WTC11 (cell line): Measurements from ENCODE around the gene MEGF8. TPM values are rescaled to one million over a fixed set of nuclear protein-coding genes. Genes with fewer than 3 reads are reported as not detected.

Experiments
- ATAC-seq: fragments of 200-7000 bp; cut with Tn5 transposase; 2 replicates; pipeline ENCODE4 v1.10.0; 2021; ENCODE audit warnings: mild to moderate bottlenecking, moderate library complexity
- CTCF ChIA-PET: fragments of 300-600 bp; sonication (Branson Sonifier 250); formaldehyde crosslinking; loops from one replicate; lab custom pipeline; 2021; ENCODE audit warnings: antibody characterized with exemption; lab: Charles Lee
- POLR2A ChIA-PET: fragments of 350-600 bp; sonication (Branson Sonifier 250); formaldehyde crosslinking; loops from one replicate; lab custom pipeline; 2021; ENCODE audit warnings: antibody characterized with exemption; lab: Charles Lee
- DNase-seq: peaks from one replicate; pipeline ENCODE4 v3.0.0; 2021; ENCODE audit warnings: low spot score
- H3K27ac Mint-ChIP-seq: 2 replicates; pipeline ENCODE4 v1.8.0; 2021; ENCODE audit warnings: mixed read lengths
- H3K27me3 Mint-ChIP-seq: 2 replicates; pipeline ENCODE4 v1.8.0; 2021; ENCODE audit warnings: low read depth, mild to moderate bottlenecking, moderate library complexity, mixed read lengths
- H3K36me3 Mint-ChIP-seq: 2 replicates; pipeline ENCODE4 v1.8.0; 2021; ENCODE audit warnings: mixed read lengths
- H3K4me1 Mint-ChIP-seq: 2 replicates; pipeline ENCODE4 v1.8.0; 2022; ENCODE audit warnings: mixed read lengths
- H3K4me3 Mint-ChIP-seq: 2 replicates; pipeline ENCODE4 v1.8.0; 2021; ENCODE audit warnings: mild to moderate bottlenecking, moderate library complexity, mixed read lengths
- H3K9me3 Mint-ChIP-seq: 2 replicates; pipeline ENCODE4 v1.8.0; 2021; ENCODE audit warnings: mixed read lengths
- ATF1 ChIP-seq: sonication (generic); formaldehyde crosslinking; IDR thresholded peaks from 2 replicates; pipeline ENCODE4 v1.8.1; 2023; ENCODE audit warnings: mild to moderate bottlenecking, moderate library complexity, missing genetic modification reagents
- ELF4 ChIP-seq: sonication (generic); formaldehyde crosslinking; IDR thresholded peaks from 2 replicates; pipeline ENCODE4 v1.8.1; 2022; ENCODE audit warnings: low read depth, mild to moderate bottlenecking, moderate library complexity, missing genetic modification reagents
- FOXP1 ChIP-seq: sonication (generic); formaldehyde crosslinking; IDR thresholded peaks from 2 replicates; pipeline ENCODE4 v1.8.0; 2022; ENCODE audit warnings: missing genetic modification reagents, mild to moderate bottlenecking, moderate library complexity, borderline replicate concordance
- JUN ChIP-seq: sonication (generic); formaldehyde crosslinking; IDR thresholded peaks from 2 replicates; pipeline ENCODE4 v1.8.0; 2023; ENCODE audit warnings: mild to moderate bottlenecking, missing genetic modification reagents
- MXD4 ChIP-seq: fragments of 250-450 bp; sonication (Bioruptor Pico); IDR thresholded peaks from 2 replicates; pipeline ENCODE4 v1.8.0; 2021; ENCODE audit warnings: mild to moderate bottlenecking, moderate library complexity, borderline replicate concordance
- NFE2L1 ChIP-seq: sonication (generic); formaldehyde crosslinking; IDR thresholded peaks from 2 replicates; pipeline ENCODE4 v1.8.1; 2023; ENCODE audit warnings: missing genetic modification reagents
- OVOL2 ChIP-seq: fragments of 250-450 bp; sonication (Bioruptor Pico); IDR thresholded peaks from 2 replicates; pipeline ENCODE4 v1.9.0; 2021; ENCODE audit warnings: mild to moderate bottlenecking, borderline replicate concordance
- RELA ChIP-seq: sonication (generic); formaldehyde crosslinking; IDR thresholded peaks from 2 replicates; pipeline ENCODE4 v1.8.1; 2022; ENCODE audit warnings: missing genetic modification reagents, mild to moderate bottlenecking, borderline replicate concordance
- SMAD3 ChIP-seq: sonication (generic); formaldehyde crosslinking; IDR thresholded peaks from 2 replicates; pipeline ENCODE4 v1.8.0; 2022; ENCODE audit warnings: missing genetic modification reagents, mild to moderate bottlenecking, borderline replicate concordance
- ZNF396 ChIP-seq: fragments of 250-450 bp; sonication (Bioruptor Pico); IDR thresholded peaks from 2 replicates; pipeline ENCODE4 v1.8.0; 2021; ENCODE audit warnings: mild to moderate bottlenecking, moderate library complexity, borderline replicate concordance
- total RNA-seq: library from RNA; stranded (reverse); gene quantifications from 3 replicates; pipeline ENCODE4 v1.2.3, GENCODE V29; 2021
- TF ChIP-seq, protein P1 (sequence below): sonication (generic); formaldehyde crosslinking; IDR thresholded peaks from 2 replicates; pipeline ENCODE4 v1.8.1; 2023; ENCODE audit warnings: mild to moderate bottlenecking, missing genetic modification reagents, moderate library complexity
- TF ChIP-seq, protein P2 (sequence below): sonication (generic); formaldehyde crosslinking; IDR thresholded peaks from 2 replicates; pipeline ENCODE4 v1.8.1; 2022; ENCODE audit warnings: mild to moderate bottlenecking, moderate library complexity, missing genetic modification reagents
- TF ChIP-seq, protein P3 (sequence below): sonication (generic); formaldehyde crosslinking; IDR thresholded peaks from 2 replicates; pipeline ENCODE4 v1.8.1; 2022; ENCODE audit warnings: low read depth, mild to moderate bottlenecking, moderate library complexity, missing genetic modification reagents, borderline replicate concordance
- TF ChIP-seq, protein P4 (sequence below): sonication (generic); formaldehyde crosslinking; IDR thresholded peaks from 2 replicates; pipeline ENCODE4 v1.8.1; 2022; ENCODE audit warnings: missing genetic modification reagents, borderline replicate concordance
- TF ChIP-seq, protein P5 (sequence below): sonication (generic); formaldehyde crosslinking; IDR thresholded peaks from 2 replicates; pipeline ENCODE4 v1.8.1; 2023; ENCODE audit warnings: mild to moderate bottlenecking, missing genetic modification reagents, borderline replicate concordance
- TF ChIP-seq, protein P6 (sequence below): sonication (generic); formaldehyde crosslinking; IDR thresholded peaks from 2 replicates; pipeline ENCODE4 v1.8.0; 2023; ENCODE audit warnings: missing genetic modification reagents, mild to moderate bottlenecking, borderline replicate concordance
- TF ChIP-seq, protein P7 (sequence below): sonication (generic); formaldehyde crosslinking; IDR thresholded peaks from 2 replicates; pipeline ENCODE4 v1.8.1; 2023; ENCODE audit warnings: mild to moderate bottlenecking, missing genetic modification reagents

MEGF8 gene
- total RNA-seq, 1 experiment from 2014 or later = 42.1 TPM

DNA sequence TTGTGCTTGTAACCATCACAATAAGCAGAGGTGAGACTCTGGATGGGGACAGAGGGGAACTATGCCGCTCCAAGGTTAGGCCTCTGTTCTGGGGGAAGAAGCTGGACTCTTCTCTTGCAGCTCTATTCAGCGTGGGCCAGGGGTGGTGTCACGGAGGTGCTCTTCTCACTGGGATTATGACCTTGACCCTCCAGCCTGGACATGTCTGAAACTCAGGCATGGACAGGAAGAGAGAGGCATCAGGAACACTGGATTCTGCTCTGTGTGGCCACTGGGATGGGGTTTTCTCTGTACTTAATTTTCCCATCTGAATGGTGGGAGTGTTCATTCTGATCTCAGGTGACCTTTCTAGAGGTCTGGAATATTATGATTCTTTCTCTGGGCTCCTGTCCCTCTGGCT, 7.6 kb downstream of the MEGF8 start:
- Mint-ChIP-seq H3K36me3 (peaks cover 3% of the 10 kb centered on the region; the same call in 1 of the 2 replicates), H3K27ac (no peak overlapping the region), H3K4me3 (no peak overlapping the region), H3K27me3 (no peaks in the 10 kb centered on the region), H3K4me1 (peaks cover 14% of the 10 kb centered on the region), H3K9me3 (no peaks in the 10 kb centered on the region)
- ATAC-seq (no peak), DNase-seq (no peak)
- POLR2A ChIA-PET = no interaction called here
- CTCF ChIA-PET = interaction anchor here (0.8 to 4.6 kb wide), 2 partner anchors 10 to 28 kb away, joined by 3 to 30 read pairs; no protein-coding TSS in a partner anchor
- no peak for TF ChIP-seq ATF1 (CRISPR knock-in tag)
- TF ChIP-seq, protein P1, sequence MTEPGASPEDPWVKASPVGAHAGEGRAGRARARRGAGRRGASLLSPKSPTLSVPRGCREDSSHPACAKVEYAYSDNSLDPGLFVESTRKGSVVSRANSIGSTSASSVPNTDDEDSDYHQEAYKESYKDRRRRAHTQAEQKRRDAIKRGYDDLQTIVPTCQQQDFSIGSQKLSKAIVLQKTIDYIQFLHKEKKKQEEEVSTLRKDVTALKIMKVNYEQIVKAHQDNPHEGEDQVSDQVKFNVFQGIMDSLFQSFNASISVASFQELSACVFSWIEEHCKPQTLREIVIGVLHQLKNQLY (CRISPR knock-in tag) = no peak
- TF ChIP-seq, protein P2, sequence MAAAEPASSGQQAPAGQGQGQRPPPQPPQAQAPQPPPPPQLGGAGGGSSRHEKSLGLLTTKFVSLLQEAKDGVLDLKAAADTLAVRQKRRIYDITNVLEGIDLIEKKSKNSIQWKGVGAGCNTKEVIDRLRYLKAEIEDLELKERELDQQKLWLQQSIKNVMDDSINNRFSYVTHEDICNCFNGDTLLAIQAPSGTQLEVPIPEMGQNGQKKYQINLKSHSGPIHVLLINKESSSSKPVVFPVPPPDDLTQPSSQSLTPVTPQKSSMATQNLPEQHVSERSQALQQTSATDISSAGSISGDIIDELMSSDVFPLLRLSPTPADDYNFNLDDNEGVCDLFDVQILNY (CRISPR knock-in tag) = no peak
- no peak for TF ChIP-seq ZNF396 (CRISPR knock-in tag)
- TF ChIP-seq, protein P3, sequence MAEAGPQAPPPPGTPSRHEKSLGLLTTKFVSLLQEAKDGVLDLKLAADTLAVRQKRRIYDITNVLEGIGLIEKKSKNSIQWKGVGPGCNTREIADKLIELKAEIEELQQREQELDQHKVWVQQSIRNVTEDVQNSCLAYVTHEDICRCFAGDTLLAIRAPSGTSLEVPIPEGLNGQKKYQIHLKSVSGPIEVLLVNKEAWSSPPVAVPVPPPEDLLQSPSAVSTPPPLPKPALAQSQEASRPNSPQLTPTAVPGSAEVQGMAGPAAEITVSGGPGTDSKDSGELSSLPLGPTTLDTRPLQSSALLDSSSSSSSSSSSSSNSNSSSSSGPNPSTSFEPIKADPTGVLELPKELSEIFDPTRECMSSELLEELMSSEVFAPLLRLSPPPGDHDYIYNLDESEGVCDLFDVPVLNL (CRISPR knock-in tag) = no peak
- TF ChIP-seq ELF4 (CRISPR knock-in tag) = no peak
- TF ChIP-seq, protein P4, sequence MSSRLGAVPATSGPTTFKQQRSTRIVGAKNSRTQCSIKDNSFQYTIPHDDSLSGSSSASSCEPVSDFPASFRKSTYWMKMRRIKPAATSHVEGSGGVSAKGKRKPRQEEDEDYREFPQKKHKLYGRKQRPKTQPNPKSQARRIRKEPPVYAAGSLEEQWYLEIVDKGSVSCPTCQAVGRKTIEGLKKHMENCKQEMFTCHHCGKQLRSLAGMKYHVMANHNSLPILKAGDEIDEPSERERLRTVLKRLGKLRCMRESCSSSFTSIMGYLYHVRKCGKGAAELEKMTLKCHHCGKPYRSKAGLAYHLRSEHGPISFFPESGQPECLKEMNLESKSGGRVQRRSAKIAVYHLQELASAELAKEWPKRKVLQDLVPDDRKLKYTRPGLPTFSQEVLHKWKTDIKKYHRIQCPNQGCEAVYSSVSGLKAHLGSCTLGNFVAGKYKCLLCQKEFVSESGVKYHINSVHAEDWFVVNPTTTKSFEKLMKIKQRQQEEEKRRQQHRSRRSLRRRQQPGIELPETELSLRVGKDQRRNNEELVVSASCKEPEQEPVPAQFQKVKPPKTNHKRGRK (CRISPR knock-in tag) = no peak
- TF ChIP-seq RELA = no peak
- TF ChIP-seq, protein P5, sequence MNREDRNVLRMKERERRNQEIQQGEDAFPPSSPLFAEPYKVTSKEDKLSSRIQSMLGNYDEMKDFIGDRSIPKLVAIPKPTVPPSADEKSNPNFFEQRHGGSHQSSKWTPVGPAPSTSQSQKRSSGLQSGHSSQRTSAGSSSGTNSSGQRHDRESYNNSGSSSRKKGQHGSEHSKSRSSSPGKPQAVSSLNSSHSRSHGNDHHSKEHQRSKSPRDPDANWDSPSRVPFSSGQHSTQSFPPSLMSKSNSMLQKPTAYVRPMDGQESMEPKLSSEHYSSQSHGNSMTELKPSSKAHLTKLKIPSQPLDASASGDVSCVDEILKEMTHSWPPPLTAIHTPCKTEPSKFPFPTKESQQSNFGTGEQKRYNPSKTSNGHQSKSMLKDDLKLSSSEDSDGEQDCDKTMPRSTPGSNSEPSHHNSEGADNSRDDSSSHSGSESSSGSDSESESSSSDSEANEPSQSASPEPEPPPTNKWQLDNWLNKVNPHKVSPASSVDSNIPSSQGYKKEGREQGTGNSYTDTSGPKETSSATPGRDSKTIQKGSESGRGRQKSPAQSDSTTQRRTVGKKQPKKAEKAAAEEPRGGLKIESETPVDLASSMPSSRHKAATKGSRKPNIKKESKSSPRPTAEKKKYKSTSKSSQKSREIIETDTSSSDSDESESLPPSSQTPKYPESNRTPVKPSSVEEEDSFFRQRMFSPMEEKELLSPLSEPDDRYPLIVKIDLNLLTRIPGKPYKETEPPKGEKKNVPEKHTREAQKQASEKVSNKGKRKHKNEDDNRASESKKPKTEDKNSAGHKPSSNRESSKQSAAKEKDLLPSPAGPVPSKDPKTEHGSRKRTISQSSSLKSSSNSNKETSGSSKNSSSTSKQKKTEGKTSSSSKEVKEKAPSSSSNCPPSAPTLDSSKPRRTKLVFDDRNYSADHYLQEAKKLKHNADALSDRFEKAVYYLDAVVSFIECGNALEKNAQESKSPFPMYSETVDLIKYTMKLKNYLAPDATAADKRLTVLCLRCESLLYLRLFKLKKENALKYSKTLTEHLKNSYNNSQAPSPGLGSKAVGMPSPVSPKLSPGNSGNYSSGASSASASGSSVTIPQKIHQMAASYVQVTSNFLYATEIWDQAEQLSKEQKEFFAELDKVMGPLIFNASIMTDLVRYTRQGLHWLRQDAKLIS (CRISPR knock-in tag) = no peak
- no peak for TF ChIP-seq MXD4 (CRISPR knock-in tag)
- TF ChIP-seq NFE2L1 (CRISPR knock-in tag) = no peak
- no peak for TF ChIP-seq SMAD3
- TF ChIP-seq, protein P6, sequence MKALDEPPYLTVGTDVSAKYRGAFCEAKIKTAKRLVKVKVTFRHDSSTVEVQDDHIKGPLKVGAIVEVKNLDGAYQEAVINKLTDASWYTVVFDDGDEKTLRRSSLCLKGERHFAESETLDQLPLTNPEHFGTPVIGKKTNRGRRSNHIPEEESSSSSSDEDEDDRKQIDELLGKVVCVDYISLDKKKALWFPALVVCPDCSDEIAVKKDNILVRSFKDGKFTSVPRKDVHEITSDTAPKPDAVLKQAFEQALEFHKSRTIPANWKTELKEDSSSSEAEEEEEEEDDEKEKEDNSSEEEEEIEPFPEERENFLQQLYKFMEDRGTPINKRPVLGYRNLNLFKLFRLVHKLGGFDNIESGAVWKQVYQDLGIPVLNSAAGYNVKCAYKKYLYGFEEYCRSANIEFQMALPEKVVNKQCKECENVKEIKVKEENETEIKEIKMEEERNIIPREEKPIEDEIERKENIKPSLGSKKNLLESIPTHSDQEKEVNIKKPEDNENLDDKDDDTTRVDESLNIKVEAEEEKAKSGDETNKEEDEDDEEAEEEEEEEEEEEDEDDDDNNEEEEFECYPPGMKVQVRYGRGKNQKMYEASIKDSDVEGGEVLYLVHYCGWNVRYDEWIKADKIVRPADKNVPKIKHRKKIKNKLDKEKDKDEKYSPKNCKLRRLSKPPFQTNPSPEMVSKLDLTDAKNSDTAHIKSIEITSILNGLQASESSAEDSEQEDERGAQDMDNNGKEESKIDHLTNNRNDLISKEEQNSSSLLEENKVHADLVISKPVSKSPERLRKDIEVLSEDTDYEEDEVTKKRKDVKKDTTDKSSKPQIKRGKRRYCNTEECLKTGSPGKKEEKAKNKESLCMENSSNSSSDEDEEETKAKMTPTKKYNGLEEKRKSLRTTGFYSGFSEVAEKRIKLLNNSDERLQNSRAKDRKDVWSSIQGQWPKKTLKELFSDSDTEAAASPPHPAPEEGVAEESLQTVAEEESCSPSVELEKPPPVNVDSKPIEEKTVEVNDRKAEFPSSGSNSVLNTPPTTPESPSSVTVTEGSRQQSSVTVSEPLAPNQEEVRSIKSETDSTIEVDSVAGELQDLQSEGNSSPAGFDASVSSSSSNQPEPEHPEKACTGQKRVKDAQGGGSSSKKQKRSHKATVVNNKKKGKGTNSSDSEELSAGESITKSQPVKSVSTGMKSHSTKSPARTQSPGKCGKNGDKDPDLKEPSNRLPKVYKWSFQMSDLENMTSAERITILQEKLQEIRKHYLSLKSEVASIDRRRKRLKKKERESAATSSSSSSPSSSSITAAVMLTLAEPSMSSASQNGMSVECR = no peak
- no peak for TF ChIP-seq FOXP1
- no peak for TF ChIP-seq JUN (CRISPR knock-in tag)
- no peak for TF ChIP-seq OVOL2 (CRISPR knock-in tag)
- TF ChIP-seq, protein P7, sequence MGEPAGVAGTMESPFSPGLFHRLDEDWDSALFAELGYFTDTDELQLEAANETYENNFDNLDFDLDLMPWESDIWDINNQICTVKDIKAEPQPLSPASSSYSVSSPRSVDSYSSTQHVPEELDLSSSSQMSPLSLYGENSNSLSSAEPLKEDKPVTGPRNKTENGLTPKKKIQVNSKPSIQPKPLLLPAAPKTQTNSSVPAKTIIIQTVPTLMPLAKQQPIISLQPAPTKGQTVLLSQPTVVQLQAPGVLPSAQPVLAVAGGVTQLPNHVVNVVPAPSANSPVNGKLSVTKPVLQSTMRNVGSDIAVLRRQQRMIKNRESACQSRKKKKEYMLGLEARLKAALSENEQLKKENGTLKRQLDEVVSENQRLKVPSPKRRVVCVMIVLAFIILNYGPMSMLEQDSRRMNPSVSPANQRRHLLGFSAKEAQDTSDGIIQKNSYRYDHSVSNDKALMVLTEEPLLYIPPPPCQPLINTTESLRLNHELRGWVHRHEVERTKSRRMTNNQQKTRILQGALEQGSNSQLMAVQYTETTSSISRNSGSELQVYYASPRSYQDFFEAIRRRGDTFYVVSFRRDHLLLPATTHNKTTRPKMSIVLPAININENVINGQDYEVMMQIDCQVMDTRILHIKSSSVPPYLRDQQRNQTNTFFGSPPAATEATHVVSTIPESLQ = no peak
